SK-N-SH treated with all-trans-retinoic acid at 6 μM for 48 hours (cell line): ENCODE results near the gene NUP35.

ENCODE experiments used
- ARNTL ChIP-seq: fragments of 450-650 bp; formaldehyde crosslinking; IDR thresholded peaks from 2 replicates; pipeline ENCODE4 v1.5.0; 2020; ENCODE audit warnings: low read depth, mild to moderate bottlenecking, moderate library complexity, borderline replicate concordance
- CSDC2 ChIP-seq: fragments of 250-450 bp; sonication (Bioruptor Pico); IDR thresholded peaks from 2 replicates; pipeline ENCODE4 v1.5.0; 2020; ENCODE audit warnings: mild to moderate bottlenecking, moderate library complexity
- ESRRG ChIP-seq: fragments of 250-450 bp; sonication (Bioruptor Pico); IDR thresholded peaks from 2 replicates; pipeline ENCODE4 v1.6.1; 2021; ENCODE audit warnings: mild to moderate bottlenecking
- RARB ChIP-seq: fragments of 250-450 bp; sonication (Bioruptor Pico); IDR thresholded peaks from 2 replicates; pipeline ENCODE4 v1.8.0; 2021; ENCODE audit warnings: mild to moderate bottlenecking, moderate library complexity

- no peak for TF ChIP-seq ARNTL (CRISPR knock-in tag)
- TF ChIP-seq CSDC2 (CRISPR knock-in tag), result no peak
- no peak for TF ChIP-seq ESRRG
- TF ChIP-seq RARB (CRISPR knock-in tag), result no peak
These were observed 71.2 kb downstream of the NUP35 start for GRCh38 chr2:183195397-183195796.
